ENCODE results near the gene SERPINA5.

GRCh38 chr14:94532447-94532846, 48.8 kb upstream of the SERPINA5 start:
- TF ChIP-seq CTCF (IDR thresholded peaks at IDR 0.05) (no peak), POLR2A (IDR thresholded peaks at IDR 0.05) (no peak)

Measured in right lobe of liver (tissue), 4 donors.